Measurements from ENCODE around the gene YWHAH.

Gene YWHAH

GRCh38 chr22:31912407-31912743 is 32.0 kb upstream of the YWHAH start:
- no peak for DNase-seq (ENCODE audit: extremely low read depth, low read depth)
- TF ChIP-seq CTCF (IDR thresholded peaks at IDR 0.05; ENCODE audit: low read depth, low read length), result no peak

DNA sequence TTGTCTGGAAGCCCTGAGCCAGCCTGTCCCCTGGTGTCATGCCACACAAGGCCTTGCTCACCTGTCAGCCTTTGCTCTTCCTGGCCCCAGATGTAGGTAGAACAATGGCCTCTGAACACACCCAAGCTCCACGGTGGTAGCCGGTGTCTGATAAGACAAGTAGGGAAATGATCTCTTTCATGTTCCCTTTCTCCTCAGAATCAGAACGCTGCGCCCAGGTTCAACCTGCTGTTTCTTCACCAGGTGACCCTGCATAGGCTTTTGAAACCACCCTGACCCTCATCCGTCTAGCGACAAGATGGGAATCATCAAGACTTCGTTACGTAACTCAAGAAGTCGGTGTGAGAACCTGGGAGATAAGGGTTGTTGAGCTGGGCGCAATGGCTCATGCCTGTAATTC is 28.7 kb upstream of the YWHAH start:
- no peak for TF ChIP-seq CTCF (IDR thresholded peaks at IDR 0.05; ENCODE audit: low read depth, low read length)
- DNase-seq (ENCODE audit: extremely low read depth, low read depth), result no peak

DNA sequence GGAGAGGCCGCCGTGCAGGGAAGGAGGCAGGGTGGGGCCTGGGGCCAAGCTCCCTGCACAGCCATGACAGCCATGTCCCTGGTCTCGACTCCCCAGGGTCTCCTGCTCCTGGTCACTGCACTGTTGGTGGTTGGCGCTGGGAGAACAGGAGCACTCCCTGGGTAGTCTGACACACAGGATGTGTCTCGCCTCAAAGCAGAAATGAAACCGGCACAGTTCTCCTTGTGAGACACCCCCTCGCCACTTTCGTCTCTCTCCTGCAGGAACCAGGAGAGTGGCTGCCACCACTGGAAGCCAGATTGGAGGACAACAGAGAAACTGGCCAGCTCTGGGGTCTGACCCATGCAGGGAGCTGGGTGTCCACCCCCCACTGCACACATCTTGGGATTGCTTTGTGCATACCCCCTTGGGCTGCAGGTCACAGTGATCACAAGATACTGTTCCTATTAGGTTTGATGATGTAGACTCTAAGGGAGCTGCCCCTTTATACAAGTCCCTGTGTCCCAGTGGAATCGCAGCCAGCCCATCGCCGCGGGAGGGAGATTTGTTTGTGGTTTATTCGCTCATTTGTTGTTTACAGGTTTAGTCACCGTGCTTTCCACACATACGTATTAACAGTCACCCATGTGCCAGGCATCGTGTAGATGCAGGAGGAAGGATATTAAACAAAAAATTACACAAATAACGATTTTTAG is 27.0 kb upstream of the YWHAH start:
- TF ChIP-seq CTCF (IDR thresholded peaks at IDR 0.05; ENCODE audit: low read depth, low read length), result no peak
- DNase-seq (ENCODE audit: extremely low read depth, low read depth), result no peak

- TF ChIP-seq CTCF (IDR thresholded peaks at IDR 0.05; ENCODE audit: low read depth, low read length), result no peak
- no peak for DNase-seq (ENCODE audit: extremely low read depth, low read depth)
Observed at GRCh38 chr22:31919730-31920129, 24.6 kb upstream of the YWHAH start.

DNA sequence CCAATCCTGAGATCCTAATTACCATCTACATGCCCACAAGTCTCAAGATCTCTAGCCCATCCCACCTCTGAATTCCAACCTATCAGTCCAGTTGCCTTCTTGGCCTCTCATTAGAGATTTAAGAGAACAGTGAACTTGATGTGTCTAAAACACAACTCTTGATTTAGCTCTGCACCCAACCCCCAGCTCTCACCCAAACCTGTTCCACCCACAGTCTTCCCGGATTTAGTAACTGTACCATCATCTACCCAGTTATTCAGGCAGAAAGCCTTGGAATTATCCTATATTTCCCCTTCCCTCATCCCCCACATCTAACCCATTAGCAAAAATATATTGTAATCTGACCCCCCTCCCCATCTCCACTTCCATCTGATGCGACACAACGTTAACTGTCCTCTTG is 24.0 kb upstream of the YWHAH start:
- DNase-seq (ENCODE audit: extremely low read depth, low read depth), result no peak
- no peak for TF ChIP-seq CTCF (IDR thresholded peaks at IDR 0.05; ENCODE audit: low read depth, low read length)

- TF ChIP-seq CTCF (IDR thresholded peaks at IDR 0.05; ENCODE audit: low read depth, low read length), result no peak
- no peak for DNase-seq (ENCODE audit: extremely low read depth, low read depth)
Observed at GRCh38 chr22:31921106-31921505, 23.2 kb upstream of the YWHAH start.

- DNase-seq (ENCODE audit: extremely low read depth, low read depth), result no peak
- TF ChIP-seq CTCF (IDR thresholded peaks at IDR 0.05; ENCODE audit: low read depth, low read length), result no peak
Observed at GRCh38 chr22:31922534-31922933, 21.8 kb upstream of the YWHAH start.
